ENCODE data around the gene ACAT2. TPM values are rescaled to one million over a fixed set of nuclear protein-coding genes. Genes with fewer than 3 reads are reported as not detected.
"Not testable (repeated sequence)": the region's sequence is repeated elsewhere in the genome, so short reads cannot be mapped to it uniquely, and the experiment has no call there.

The ACAT2 gene
- total RNA-seq, 1 experiment from 2014 or later = 46.0 TPM

GRCh38 chr6:159729598-159730331 lies 32.1 kb upstream of the ACAT2 start:
- peaks cover 5% of the 10 kb centered on the region for H3K4me1 Mint-ChIP-seq (ENCODE audit: insufficient read depth, unreplicated experiment)
- BruUV-seq (replicated peaks) = no TSS peak
- peak; percentile 44 for DNase-seq (ENCODE audit: unreplicated experiment)
- peaks cover 67% of the 10 kb centered on the region for H3K36me3 Mint-ChIP-seq (ENCODE audit: insufficient read depth, unreplicated experiment)
- H3K27me3 Mint-ChIP-seq (ENCODE audit: insufficient read depth, unreplicated experiment) = no peaks in the 10 kb centered on the region
- POLR2A ChIA-PET = interaction anchor here (1.0 to 18.8 kb wide), 11 partner anchors 8 to 1085 kb away, joined by 3 to 877 read pairs (median 25); partner anchors contain the start of genes ACAT2, DYNLT1, MRPL18 and SOD2
- H3K27ac Mint-ChIP-seq (ENCODE audit: low read depth, unreplicated experiment) = peak overlapping the region; percentile 89
- intact Hi-C loops (cut with micrococcal nuclease) = loop anchor here (1.0 to 5.0 kb wide), 2 partner anchors 38 to 123 kb away; no protein-coding TSS in a partner anchor
- no peak for TF ChIP-seq CTCF (IDR thresholded peaks at IDR 0.05; ENCODE audit: unreplicated experiment)
- peak overlapping the region; percentile 93 for H3K4me3 Mint-ChIP-seq (ENCODE audit: unreplicated experiment)
- no peaks in the 10 kb centered on the region for H3K9me3 Mint-ChIP-seq (ENCODE audit: unreplicated experiment)
- CTCF ChIA-PET = interaction anchor here (0.7 to 5.0 kb wide), 2 partner anchors 39 to 188 kb away, joined by 3 to 44 read pairs; no protein-coding TSS in a partner anchor

GRCh38 chr6:159730332-159730676 lies 31.5 kb upstream of the ACAT2 start:
- Mint-ChIP-seq H3K4me1 (ENCODE audit: insufficient read depth, unreplicated experiment) (peaks cover 5% of the 10 kb centered on the region), H3K4me3 (ENCODE audit: unreplicated experiment) (peak overlapping the region; percentile 93), H3K36me3 (ENCODE audit: insufficient read depth, unreplicated experiment) (peaks cover 72% of the 10 kb centered on the region), H3K27ac (ENCODE audit: low read depth, unreplicated experiment) (no peak overlapping the region), H3K27me3 (ENCODE audit: insufficient read depth, unreplicated experiment) (no peaks in the 10 kb centered on the region), H3K9me3 (ENCODE audit: unreplicated experiment) (no peaks in the 10 kb centered on the region)
- no TSS peak for BruUV-seq (replicated peaks)
- DNase-seq (ENCODE audit: unreplicated experiment) = no peak
- TF ChIP-seq CTCF (IDR thresholded peaks at IDR 0.05; ENCODE audit: unreplicated experiment) = no peak
- CTCF ChIA-PET = interaction anchor here (5.0 kb wide), 1 partner anchor 40 kb away, joined by 44 read pairs; no protein-coding TSS in a partner anchor
- intact Hi-C loops (cut with micrococcal nuclease) = no loop called here
- POLR2A ChIA-PET = interaction anchor here (1.1 to 18.8 kb wide), 8 partner anchors 8 to 60 kb away, joined by 3 to 877 read pairs (median 52); partner anchors contain the start of genes ACAT2, MRPL18, SOD2 and TCP1

- Mint-ChIP-seq H3K36me3 (ENCODE audit: insufficient read depth, unreplicated experiment) (peaks cover 73% of the 10 kb centered on the region), H3K27ac (ENCODE audit: low read depth, unreplicated experiment) (peak overlapping the region; percentile 31)
- intact Hi-C loops (cut with micrococcal nuclease); BruUV-seq (replicated peaks); H3K9me3 Mint-ChIP-seq (ENCODE audit: unreplicated experiment); H3K4me1 Mint-ChIP-seq (ENCODE audit: insufficient read depth, unreplicated experiment); DNase-seq (ENCODE audit: unreplicated experiment); H3K27me3 Mint-ChIP-seq (ENCODE audit: insufficient read depth, unreplicated experiment); H3K4me3 Mint-ChIP-seq (ENCODE audit: unreplicated experiment): not testable (repeated sequence)
- CTCF ChIA-PET = interaction anchor here (0.6 to 5.0 kb wide), 7 partner anchors 9 to 519 kb away, joined by 3 to 44 read pairs (median 4); no protein-coding TSS in a partner anchor
- POLR2A ChIA-PET = interaction anchor here (0.6 to 18.8 kb wide), 6 partner anchors 9 to 56 kb away, joined by 4 to 877 read pairs (median 4); partner anchors contain the start of gene SOD2
These were observed 29.3 kb upstream of the ACAT2 start for GRCh38 chr6:159732550-159732949.

- H3K9me3 Mint-ChIP-seq (ENCODE audit: unreplicated experiment); DNase-seq (ENCODE audit: unreplicated experiment); H3K4me3 Mint-ChIP-seq (ENCODE audit: unreplicated experiment); BruUV-seq (replicated peaks); H3K27ac Mint-ChIP-seq (ENCODE audit: low read depth, unreplicated experiment); H3K27me3 Mint-ChIP-seq (ENCODE audit: insufficient read depth, unreplicated experiment); H3K4me1 Mint-ChIP-seq (ENCODE audit: insufficient read depth, unreplicated experiment); intact Hi-C loops (cut with micrococcal nuclease): not testable (repeated sequence)
- ChIA-PET CTCF (interaction anchor here (1.1 to 2.4 kb wide), 2 partner anchors 13 to 58 kb away, joined by 4 to 11 read pairs; no protein-coding TSS in a partner anchor), POLR2A (interaction anchor here (2.4 to 18.8 kb wide), 2 partner anchors 7 to 37 kb away, joined by 9 to 877 read pairs; partner anchors contain the start of genes SOD2 and WTAP)
- H3K36me3 Mint-ChIP-seq (ENCODE audit: insufficient read depth, unreplicated experiment) = peaks cover 80% of the 10 kb centered on the region
These were observed 28.4 kb upstream of the ACAT2 start for GRCh38 chr6:159733395-159733794.

- ChIA-PET POLR2A (interaction anchor here (0.8 to 3.7 kb wide), 4 partner anchors 9 to 27 kb away, joined by 3 to 46 read pairs (median 4); partner anchors contain the start of gene WTAP), CTCF (interaction anchor here (1.2 kb wide), 1 partner anchor 46 kb away, joined by 6 read pairs; no protein-coding TSS in a partner anchor)
- no peak overlapping the region for H3K27ac Mint-ChIP-seq (ENCODE audit: low read depth, unreplicated experiment)
- H3K36me3 Mint-ChIP-seq (ENCODE audit: insufficient read depth, unreplicated experiment) = peaks cover 83% of the 10 kb centered on the region
- no peaks in the 10 kb centered on the region for H3K9me3 Mint-ChIP-seq (ENCODE audit: unreplicated experiment)
- no peaks in the 10 kb centered on the region for H3K27me3 Mint-ChIP-seq (ENCODE audit: insufficient read depth, unreplicated experiment)
- intact Hi-C loops (cut with micrococcal nuclease) = no loop called here
- no peak for DNase-seq (ENCODE audit: unreplicated experiment)
- H3K4me3 Mint-ChIP-seq (ENCODE audit: unreplicated experiment) = no peak overlapping the region
- peaks cover 11% of the 10 kb centered on the region for H3K4me1 Mint-ChIP-seq (ENCODE audit: insufficient read depth, unreplicated experiment)
- BruUV-seq (replicated peaks) = no TSS peak
- TF ChIP-seq CTCF (IDR thresholded peaks at IDR 0.05; ENCODE audit: unreplicated experiment) = no peak
These were observed 24.9 kb upstream of the ACAT2 start for GRCh38 chr6:159736908-159737307.
